Stimulated activated CD4-positive, alpha-beta T cell treated with anti-CD3 and anti-CD28 coated beads, Interleukin-2, amount 100 ng/mL, for 24 hours (primary cell): ENCODE results near the gene IFIT3.
"Not testable (repeated sequence)": the region's sequence is repeated elsewhere in the genome, so short reads cannot be mapped to it uniquely, and the experiment has no call there.

ENCODE experiments used
- DNase-seq, 2 donors: peaks; one replicate each; pipeline ENCODE4 v3.0.0-alpha.2; 2020

Gene IFIT3

DNA sequence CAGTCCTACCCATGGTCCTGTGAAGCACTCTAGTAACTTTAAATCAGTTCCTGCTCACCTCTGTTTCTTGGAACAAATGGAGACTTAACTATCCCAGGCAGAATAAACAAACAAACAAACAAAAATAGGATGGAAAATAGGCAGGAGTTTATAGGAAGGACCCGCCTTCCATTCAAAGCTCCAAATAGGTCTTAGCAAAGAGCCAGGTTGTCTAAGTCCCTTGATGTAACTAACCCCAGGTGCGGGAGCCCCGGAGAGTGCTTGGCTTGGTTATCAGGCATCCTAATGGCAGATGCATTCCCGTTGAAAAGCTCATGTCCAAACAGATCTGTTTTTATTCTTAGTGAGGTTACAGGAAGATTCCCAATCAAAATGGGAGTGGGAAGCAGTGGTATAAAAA, 23.8 kb upstream of the IFIT3 start:
- DNase-seq = no peak

DNA sequence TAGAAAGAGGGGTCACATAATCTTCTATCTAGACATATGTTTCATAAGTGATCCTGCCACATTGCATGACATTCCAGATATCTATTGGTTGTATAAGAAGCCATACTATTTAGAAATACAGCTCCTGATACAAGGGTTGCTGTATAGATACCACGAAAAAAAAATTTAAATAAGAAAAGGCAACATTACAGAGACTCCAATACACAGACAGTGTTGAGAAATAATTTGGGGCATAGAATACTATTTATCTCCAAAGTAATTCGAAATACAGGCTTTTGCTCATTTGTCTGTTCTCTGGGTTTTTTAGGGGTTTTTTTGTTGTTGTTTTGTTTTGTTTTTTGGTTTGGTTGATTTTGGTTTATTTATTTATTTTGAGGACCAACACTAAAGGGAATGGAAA, 23.4 kb upstream of the IFIT3 start:
- DNase-seq = no peak

DNA sequence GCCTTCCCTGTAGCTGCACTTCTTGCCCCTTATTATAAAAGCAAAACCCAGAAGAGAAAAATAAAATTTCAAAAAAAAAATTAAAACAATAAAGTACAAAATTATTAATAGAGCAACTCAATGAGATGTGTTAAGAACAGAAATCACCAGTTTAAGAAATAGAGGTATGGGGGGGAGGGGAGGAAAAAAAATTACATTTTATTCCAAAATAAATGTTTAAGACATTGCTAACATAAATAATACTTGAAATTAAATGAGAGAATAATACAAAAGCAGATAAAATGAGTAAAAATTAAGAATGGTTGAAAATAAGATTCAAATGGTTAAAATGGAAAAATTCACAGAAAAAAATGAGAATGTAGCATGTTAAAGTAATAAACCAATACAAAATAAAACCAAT, 22.9 kb upstream of the IFIT3 start:
- no peak for DNase-seq

DNA sequence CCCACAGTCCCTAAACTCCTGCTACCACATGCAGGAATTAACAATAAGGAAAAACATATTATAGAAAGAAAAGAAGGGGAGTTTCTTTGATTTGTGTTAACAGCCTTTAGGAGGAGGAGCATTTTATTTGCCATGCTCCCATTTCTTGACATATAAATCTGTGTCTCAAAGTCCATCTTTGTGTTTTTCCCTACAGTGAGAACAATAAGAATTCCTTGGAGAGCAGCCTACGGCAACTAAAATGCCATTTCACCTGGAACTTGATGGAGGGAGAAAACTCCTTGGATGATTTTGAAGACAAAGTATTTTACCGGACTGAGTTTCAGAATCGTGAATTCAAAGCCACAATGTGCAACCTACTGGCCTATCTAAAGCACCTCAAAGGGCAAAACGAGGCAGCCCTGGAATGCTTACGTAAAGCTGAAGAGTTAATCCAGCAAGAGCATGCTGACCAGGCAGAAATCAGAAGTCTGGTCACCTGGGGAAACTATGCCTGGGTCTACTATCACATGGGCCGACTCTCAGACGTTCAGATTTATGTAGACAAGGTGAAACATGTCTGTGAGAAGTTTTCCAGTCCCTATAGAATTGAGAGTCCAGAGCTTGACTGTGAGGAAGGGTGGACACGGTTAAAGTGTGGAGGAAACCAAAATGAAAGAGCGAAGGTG, 21.9 kb upstream of the IFIT3 start:
- DNase-seq = no peak

DNA sequence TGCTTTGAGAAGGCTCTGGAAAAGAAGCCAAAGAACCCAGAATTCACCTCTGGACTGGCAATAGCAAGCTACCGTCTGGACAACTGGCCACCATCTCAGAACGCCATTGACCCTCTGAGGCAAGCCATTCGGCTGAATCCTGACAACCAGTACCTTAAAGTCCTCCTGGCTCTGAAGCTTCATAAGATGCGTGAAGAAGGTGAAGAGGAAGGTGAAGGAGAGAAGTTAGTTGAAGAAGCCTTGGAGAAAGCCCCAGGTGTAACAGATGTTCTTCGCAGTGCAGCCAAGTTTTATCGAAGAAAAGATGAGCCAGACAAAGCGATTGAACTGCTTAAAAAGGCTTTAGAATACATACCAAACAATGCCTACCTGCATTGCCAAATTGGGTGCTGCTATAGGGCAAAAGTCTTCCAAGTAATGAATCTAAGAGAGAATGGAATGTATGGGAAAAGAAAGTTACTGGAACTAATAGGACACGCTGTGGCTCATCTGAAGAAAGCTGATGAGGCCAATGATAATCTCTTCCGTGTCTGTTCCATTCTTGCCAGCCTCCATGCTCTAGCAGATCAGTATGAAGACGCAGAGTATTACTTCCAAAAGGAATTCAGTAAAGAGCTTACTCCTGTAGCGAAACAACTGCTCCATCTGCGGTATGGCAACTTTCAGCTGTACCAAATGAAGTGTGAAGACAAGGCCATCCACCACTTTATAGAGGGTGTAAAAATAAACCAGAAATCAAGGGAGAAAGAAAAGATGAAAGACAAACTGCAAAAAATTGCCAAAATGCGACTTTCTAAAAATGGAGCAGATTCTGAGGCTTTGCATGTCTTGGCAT, 21.1 kb upstream of the IFIT3 start:
- DNase-seq = no peak

DNA sequence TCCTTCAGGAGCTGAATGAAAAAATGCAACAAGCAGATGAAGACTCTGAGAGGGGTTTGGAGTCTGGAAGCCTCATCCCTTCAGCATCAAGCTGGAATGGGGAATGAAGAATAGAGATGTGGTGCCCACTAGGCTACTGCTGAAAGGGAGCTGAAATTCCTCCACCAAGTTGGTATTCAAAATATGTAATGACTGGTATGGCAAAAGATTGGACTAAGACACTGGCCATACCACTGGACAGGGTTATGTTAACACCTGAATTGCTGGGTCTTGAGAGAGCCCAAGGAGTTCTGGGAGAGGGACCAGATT, 20.6 kb upstream of the IFIT3 start:
- DNase-seq = no peak

DNA sequence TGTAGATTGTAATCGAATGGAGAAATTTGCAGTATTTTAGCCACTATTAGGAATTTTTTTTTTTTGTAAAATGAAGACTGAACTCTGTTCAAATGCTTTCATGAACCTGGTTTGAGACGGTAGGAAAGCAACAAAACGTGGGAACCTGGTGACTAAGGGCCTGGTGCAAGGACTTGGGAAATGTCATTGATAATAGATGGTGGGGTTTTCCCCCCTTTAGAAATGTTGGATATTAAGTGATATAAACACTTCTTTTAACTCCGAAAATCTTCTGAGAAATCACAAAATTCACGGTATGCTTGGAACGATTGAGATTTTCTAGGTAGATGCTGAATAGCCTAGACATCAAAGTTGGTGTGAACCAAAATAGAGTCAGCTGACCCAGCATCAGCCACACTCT, 19.5 kb upstream of the IFIT3 start:
- no peak for DNase-seq

DNA sequence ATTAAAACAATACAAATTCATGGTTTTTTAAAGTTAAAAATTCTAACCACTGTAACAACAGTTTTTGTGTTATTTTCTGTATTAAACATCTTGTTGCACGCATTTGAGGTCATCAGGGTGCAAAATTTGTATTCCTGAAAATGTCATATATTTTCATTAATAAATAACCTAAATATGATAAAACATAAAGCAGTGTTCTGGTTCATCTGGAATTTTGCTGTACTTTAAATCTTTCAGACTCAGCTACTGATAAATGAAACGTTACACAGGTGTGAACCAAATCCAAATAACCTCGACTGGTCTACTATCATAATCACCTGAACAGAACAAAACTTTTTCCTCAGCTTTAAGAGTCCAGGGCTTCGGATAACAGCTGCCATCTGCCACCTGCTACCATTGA, 19.1 kb upstream of the IFIT3 start:
- no peak for DNase-seq

DNA sequence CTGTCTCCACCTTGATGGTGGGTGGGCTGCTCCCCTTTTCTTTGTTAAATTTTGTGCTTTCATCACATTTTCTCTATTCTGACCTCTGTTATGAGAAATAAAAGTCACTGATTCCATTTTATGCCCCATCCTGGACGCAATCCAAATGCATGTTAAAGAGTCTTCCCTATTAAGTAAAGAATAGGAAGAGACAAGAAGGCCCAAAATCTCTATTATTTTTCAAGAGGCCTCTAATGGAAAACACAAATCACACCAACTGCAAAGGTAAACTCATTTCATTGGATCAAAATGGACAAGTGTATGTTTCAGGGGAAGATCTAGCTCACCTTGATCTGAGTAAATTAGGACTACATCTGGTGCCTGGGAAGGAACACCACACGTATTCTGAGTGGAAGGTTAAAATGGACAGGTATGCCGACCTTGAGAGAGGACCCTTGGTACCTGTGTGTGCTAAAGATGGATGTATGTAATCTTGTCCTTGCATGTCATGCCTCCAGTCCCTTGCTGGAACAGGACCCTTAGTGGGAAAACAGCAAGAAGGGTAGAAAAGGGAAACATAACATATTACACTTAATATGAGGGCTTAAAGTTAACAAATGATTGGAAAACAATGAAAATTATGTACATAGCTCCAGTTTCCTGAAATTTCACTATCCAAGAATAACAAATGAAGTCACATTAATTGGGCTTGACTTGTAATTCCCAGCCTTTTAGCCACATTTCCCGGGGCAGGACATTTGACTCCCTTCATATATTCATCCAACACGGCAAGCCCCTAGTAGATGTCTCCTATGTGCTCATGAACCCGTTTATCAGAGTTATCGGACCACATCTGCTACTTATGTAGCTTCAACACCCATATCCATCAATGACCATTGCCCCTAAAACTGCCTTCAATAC, 18.4 kb upstream of the IFIT3 start:
- no peak for DNase-seq

DNA sequence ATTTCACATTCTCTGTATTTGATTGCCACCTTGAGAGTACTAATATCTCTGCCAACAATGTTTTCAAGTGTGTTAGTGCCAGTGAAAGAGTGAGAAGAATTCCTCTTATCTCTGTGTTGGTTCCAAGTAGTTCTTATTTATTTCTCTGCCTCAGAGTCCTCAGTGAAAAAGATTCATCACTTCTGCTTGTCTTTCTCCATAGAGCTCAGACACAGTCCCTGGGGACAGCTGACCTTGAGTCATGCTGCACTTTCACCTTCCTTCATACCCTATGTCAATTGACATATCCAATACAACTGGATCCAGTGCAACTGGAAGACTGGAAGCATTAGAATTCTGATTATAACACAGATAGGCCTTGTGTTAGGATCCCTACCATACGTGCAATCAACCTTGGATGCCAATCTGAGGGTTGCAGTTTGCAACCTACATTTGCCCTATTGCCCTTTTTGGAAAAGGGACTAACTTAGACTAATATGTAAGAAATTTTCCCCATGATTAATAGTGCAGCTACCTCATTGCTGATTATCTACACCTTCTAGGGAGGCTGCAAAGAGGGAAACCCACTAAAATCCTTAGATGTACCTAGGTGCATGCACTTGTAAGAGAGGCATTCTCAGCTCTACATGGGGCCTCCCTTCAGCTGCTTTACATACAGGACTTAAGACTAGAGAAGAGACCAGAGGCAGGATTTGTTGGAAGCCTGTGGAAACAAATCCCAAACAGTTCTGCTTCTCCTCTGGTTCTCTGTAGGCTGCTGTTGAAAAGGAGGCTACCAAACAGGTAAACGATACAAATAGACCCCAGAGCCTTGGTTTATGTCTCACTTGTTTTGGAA, 17.5 kb upstream of the IFIT3 start:
- no peak for DNase-seq

DNA sequence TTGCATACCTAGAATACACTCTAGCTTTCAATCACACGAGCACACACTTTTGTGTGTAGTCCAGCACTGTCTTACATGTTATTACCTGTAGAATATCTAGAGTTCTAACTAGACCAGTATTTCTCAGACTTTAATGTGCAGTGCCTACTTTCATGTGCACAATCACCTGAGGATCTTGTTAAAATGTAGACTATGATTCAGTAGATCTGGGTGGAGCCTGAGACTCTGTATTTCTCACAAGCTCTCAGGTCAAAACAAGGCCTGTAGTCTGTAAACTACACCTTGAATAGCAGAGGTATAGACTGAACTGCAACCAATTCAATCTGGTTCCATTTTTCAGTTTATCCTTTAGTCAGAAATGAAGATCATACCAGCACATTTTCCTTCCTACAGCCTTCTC, 14.8 kb upstream of the IFIT3 start:
- no peak for DNase-seq

DNA sequence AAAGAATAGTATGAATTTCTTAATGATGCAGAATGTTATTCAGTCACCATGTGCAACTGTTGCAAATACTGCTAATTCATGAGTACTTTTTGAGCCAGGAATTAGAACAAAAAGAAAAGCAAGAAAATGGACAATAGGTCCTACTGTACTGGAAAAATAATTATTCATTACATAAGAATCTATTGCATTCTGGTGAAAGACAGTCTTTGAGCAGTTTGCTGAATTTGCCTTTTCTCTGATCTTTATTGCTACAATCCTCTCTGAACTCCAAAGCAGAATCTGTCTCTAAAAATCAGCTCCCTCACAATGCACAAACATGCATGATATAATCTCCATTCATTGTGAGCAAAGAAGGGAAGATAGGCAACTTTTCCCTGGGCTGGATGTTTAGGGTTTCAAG, 13.1 kb upstream of the IFIT3 start:
- DNase-seq = no peak

DNA sequence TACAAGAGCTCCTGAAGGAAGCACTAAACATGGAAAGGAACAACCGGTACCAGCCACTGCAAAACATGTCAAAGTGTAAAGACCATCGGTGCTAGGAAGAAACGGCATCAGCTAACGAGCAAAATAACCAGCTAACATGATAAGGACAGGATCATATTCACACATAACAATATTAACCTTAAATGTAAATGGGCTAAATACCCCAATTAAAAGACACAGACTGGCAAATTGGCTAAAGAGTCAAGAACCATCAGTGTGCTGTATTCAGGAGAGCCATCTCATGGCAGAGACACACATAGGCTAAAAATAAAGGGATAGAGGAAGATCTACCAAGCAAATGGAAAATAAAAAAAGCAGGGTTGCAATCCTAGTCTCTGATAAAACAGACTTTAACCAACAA, 9.8 kb upstream of the IFIT3 start:
- DNase-seq = not testable (repeated sequence)

DNA sequence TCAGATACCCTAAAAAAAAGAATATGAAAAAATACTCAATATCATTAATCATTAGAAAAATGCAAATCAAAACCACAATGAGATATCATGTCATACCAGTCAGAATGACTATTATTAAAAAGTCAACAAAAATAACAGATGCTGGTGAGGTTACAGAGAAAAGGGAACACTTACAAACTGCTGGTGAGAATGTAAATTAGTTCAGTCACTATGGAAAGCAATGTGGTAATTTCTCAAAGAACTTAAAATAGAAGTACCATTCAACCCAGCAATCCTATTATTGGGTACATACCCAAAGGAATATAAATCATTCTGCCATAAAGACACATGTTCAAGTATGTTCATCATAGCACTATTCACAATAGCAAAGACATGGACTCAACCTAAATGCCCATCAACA, 2.7 kb upstream of the IFIT3 start:
- DNase-seq = not testable (repeated sequence)

DNA sequence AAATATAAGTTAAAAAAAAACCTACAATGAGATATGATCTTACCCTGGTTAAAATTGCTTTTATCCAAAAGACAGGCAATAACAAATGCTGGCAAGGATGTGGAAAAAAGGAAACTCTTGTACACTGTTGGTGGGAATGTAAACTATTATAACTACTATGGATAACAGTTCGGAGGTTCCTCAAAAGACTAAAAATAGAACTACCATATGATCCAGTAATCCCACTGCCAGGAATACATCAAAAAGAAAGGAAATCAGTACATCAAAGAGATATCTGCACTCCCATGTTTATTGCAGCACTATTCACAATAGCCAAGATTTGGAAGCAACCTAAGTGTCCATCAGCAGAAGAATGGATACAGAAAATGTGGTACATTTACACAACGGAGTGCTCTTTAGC, 1.9 kb upstream of the IFIT3 start:
- DNase-seq = not testable (repeated sequence)

DNA sequence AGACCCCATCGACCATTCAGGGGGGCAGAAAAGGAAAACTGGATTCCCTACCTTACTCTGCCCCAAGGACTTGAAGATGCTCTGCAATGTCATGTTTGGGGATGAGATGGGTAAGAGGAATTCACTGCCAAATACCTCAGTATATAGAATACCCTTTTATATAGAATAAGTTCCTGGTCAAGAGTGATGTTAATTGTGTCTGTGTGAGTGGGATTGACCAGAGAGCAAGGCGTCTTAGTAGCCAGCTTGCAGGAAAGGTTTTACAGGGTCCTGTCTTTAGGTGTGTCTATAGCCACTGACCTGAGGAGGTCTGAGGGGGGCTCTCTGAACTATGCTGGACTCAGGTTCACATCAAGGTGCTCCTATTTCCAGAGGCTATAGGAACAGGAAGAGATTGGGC, 1.4 kb downstream of the IFIT3 start:
- no peak for DNase-seq

DNA sequence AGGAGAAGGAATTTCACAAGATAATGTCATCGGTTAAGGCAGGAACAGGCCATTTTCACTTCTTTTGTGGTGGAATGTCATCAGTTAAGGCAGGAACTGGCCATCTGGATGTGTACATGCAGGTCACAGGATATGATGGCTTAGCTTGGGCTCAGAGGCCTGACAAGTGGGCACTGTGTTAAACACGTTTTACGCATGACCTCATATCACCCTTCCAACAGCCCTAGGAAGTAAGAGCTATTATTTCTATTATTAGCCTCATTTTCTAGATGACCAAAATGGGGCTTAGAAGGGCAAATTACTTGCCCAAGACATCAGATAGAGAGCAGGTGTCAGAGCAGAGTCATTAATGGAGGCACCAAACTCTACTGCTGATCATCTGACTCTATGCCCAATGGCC, 2.2 kb downstream of the IFIT3 start:
- DNase-seq = not testable (repeated sequence)

DNA sequence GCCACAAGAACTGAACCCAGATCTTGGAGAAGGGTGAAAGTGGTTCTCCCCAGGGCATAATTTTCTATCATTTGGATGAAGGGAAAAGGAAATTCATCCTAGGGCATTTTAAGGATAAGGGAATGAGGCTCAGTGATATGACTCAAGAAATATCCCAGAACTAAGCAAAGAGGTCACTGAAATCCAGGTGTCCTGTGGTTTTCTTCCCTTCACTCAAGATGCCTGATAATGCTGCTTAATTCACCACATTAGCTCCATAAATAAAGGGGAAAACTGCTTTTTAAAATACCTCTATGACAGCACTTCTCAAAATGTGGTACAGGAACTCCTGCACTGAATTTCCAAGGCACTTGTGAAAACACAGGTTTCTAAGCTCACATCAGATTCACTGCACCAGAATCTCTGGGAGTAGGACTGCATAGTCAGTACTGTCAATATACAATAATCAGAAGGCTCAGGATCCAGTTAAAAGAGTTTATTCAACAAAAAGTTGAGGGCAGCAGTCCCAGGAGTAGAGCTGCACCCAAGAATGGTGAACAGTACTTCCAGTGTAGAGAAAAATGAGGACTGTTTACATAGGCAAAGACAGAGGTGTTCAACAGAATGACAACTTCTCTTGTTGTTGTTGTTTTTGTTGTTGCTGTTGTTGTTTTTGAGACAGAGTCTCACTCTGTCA, 2.9 kb downstream of the IFIT3 start:
- DNase-seq = no peak

DNA sequence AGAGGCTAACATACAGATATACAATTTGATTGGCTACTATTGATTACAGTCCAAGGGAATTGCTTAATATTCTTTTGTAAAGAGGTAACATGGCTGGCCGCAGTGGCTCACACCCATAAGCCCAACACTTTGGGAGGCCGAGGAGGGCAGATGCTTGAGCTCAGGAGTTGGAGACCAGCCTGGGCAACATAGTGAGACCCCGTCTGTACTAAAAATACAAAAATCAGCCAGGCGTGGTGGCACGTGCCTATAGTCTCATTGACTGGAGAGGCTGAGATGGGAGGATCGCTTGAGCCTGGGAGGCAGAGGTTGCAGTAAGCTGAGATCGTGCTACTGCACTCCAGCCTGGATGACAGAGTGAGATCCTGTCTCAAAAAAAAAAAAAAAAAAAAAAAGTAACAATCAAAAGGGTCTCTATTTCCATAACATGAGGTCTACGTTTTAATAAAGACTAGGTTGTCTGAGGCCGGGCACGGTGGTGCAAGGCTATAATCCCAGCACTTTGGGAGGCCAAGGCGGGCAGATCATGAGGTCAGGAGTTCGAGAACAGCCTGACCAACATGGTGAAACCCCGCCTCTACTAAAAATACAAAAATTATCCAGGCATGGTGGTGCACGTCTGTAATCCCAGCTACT, 3.8 kb downstream of the IFIT3 start:
- DNase-seq = not testable (repeated sequence)

DNA sequence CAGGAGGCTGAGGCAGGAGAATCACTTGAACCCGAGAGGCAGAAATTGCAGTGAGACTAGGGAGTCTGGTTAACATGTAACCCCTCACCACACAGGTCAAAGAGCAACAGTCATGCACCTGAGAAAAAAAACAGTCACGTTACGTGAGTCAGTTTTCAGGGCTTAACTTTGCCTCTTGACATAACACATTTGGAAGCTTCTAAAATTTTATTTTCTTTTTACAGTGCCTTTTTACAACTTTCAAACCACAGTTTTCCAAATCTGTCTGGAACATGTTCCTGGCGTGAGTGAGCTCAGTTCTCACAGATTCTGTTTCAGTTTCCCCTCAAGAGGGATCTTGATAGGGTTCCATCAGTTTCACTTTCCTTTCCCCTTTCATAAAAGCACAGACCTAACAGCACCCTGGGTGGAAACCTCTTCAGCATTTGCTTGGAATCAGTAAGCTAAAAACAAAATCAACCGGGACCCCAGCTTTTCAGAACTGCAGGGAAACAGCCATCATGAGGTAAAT, 4.4 kb downstream of the IFIT3 start:
- DNase-seq = peak; percentile 14 to 29

DNA sequence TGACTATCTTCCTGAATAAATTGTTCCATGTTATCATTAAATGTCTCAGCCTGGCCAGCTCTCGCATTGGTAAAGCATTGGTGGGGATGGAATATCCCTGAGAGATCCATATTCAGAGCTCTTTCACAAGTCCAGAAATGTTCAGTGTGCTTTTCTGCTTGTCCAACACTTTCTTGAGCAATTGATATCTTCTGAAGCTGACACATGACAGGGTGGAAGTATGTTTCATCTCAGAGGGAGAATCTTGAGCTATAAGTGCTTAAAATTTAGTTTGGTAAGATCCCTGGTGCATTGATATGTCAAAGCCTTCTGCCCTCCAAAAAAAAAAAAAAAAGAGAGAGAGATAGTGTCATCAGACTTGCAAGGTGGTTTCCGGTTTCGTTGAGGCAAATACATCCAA, 7.4 kb downstream of the IFIT3 start:
- DNase-seq = no peak

DNA sequence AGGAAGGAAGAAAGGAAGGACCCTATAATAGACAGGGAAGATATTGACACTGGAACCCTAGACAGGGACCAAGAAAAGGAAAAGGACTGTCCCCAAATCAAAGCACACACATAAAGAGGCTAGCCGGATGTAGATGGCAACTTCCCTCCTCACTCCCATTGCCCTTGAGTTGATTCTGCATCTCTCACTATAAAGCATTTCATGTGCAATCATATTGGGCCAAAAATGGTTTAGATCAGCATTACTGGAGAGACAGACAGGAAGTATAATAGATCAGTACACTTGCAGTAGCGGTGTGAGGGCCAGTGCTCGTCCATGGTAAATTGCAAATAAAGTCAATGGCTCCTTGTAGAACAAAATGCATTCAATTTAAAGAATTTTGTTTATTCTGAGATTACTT, 8.4 kb downstream of the IFIT3 start:
- DNase-seq = no peak
